Adrenal gland (tissue), 5 donors: ENCODE results near the gene NR4A1.

Experiments used
- POLR2A ChIP-seq, 2 donors: fragments of 450-650 bp; IDR thresholded peaks; one replicate each; pipeline ENCODE4 v1.6.1; 2017; ENCODE audit warnings: antibody characterized with exemption in 2 of 2, mild to moderate bottlenecking in 2 of 2, moderate library complexity in 1 of 2
- TF ChIP-seq, protein P1 (sequence below), 6 experiments: fragments of 450-650 bp in 4 of 6; fragments of 200-600 bp in 2 of 6; sonication (generic) in 1 of 6; IDR thresholded peaks; 1 replicate in 5 of 6; 2 replicates in 1 of 6; pipeline versions ENCODE4 v1.5.1 to v1.8.0; 2016 to 2021; ENCODE audit warnings: antibody characterized with exemption in 6 of 6, mild to moderate bottlenecking in 2 of 6, moderate library complexity in 1 of 6
- donor health status: DM: no; HTN: no; CAD: no.

DNA sequence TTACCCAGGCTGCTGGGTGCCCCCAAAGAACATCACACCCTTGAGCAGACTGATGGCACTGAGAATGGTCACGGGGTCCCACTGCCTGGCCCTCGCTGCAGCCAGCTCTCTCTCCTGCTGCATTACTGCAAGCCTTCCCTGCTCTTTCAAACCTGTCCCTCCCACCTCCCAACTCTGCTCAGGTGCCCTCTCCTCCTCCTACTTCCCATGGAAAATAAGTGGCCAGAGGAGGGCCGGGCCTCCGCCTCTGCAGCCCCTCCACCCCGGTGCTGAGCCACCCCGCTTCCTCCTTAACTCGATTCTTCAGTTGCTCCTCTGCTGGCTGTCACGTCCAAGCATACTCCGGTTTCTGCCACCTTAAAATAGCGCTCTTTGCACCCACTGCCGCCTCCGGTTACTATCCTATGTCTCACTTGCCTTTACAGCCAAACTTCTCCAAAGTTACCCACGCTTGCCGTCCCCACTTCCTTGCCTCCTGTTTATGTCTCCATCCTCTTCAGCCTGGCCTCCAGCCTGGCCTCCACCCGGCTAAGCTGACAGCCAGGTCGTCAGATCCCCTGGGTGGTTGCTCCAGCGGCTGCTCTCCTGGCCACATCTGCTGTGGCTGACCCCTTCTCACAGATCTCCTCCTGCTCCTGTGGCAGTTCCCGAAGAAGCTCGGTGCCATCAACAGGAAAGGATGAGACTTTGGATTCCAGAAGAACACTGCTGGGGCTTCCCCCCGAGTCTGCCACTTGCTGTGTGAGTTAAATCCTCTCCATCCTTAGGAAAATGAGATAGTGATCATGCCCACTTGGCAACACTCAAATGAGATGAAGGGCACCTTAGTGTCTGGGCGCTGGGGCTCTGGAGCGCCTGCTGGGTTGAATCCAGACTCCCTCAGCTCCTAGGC, 35.9 kb downstream of the NR4A1 start:
- TF ChIP-seq, protein P1, sequence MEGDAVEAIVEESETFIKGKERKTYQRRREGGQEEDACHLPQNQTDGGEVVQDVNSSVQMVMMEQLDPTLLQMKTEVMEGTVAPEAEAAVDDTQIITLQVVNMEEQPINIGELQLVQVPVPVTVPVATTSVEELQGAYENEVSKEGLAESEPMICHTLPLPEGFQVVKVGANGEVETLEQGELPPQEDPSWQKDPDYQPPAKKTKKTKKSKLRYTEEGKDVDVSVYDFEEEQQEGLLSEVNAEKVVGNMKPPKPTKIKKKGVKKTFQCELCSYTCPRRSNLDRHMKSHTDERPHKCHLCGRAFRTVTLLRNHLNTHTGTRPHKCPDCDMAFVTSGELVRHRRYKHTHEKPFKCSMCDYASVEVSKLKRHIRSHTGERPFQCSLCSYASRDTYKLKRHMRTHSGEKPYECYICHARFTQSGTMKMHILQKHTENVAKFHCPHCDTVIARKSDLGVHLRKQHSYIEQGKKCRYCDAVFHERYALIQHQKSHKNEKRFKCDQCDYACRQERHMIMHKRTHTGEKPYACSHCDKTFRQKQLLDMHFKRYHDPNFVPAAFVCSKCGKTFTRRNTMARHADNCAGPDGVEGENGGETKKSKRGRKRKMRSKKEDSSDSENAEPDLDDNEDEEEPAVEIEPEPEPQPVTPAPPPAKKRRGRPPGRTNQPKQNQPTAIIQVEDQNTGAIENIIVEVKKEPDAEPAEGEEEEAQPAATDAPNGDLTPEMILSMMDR (IDR thresholded peaks at IDR 0.05) = no peak
- TF ChIP-seq POLR2A (IDR thresholded peaks at IDR 0.05) = no peak
